ENCODE results near the gene TAF7L. TPM values are rescaled to one million over a fixed set of nuclear protein-coding genes. Genes with fewer than 3 reads are reported as not detected.

TAF7L gene
- total and polyA plus RNA-seq, 2 donors from 2014 or later: 0.30 TPM; not detected in 1

DNA sequence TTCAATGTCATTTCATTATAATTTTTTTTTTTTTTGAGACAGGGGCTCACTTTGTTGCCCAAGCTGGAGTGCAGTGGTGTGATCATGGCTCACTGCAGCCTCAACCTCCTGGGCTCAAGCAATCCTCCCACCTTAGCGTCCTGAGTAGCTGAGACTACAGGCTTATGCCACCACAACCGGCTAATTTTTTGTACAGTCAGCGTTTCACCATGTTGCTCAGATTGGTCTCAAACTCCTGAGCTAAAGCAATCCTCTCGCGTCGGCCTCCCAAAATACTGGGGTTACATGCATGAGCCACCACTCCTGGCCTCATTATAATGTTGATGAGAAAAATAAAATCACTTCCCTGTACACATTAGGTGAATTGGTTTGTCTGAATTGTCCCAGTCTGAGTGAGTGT, 16.9 kb downstream of the TAF7L start:
- intact Hi-C loops (cut with DNase I): no loop called here
- Histone ChIP-seq H3K4me3 (ENCODE audit: low read length in 3 of 3) (no peak overlapping the region), H3K36me3 (ENCODE audit: control insufficient read depth in 2 of 3, insufficient read depth in 3 of 3, low read length in 3 of 3) (no peaks in the 10 kb centered on the region), H3K9me3 (ENCODE audit: control insufficient read depth in 2 of 3, insufficient read depth in 1 of 3, low read length in 3 of 3) (no peaks in the 10 kb centered on the region), H3K27me3 (ENCODE audit: control insufficient read depth, insufficient read depth, low read length) (no peaks in the 10 kb centered on the region), H3K4me1 (ENCODE audit: control insufficient read depth in 2 of 3, insufficient read depth in 2 of 3, low read depth in 1 of 3, low read length in 3 of 3) (no peaks in the 10 kb centered on the region), H3K27ac (ENCODE audit: low read depth in 2 of 2, low read length in 2 of 2) (no peak overlapping the region), H3K9ac (ENCODE audit: low read length in 3 of 3) (no peak overlapping the region)
- no peak for FAIRE-seq
- no peak for DNase-seq
- TF ChIP-seq CTCF (IDR thresholded peaks at IDR 0.05; ENCODE audit: borderline replicate concordance, extremely low read depth, insufficient read depth): no peak

DNA sequence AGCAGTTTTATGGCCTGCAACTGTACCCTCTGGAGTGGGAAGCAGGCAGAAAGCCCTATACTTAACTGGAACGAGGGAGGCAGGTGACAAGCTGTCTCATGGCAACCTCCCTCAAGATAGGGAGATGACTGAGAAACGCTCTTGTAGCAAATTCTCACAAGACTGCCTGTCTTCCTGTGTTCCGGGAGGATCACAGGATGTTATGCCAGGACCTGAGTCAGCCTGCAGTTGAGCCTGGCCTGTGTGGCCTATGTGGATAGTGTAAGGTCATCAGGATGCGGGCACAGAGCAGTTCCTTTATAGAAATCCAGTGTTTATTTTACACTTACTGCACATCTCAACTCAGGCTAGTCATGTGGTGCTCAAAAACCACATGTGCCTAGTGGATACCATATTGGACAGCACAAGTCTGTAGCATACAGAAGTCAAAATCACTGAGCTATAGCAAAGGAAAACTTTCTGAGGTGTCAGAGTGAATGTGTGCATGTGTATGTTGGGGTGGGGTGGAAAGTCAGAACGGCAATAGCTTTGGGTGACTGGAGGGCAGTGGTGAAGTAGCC, 25.2 kb downstream of the TAF7L start:
- intact Hi-C loops (cut with DNase I): no loop called here
- no peak for FAIRE-seq
- H3K27ac ChIP-seq (ENCODE audit: low read depth in 2 of 2, low read length in 2 of 2): no peak overlapping the region
- H3K27me3 ChIP-seq (ENCODE audit: control insufficient read depth, insufficient read depth, low read length): no peaks in the 10 kb centered on the region
- no peak for TF ChIP-seq CTCF (IDR thresholded peaks at IDR 0.05; ENCODE audit: borderline replicate concordance, extremely low read depth, insufficient read depth)
- H3K9ac ChIP-seq (ENCODE audit: low read length in 3 of 3): no peak overlapping the region
- no peaks in the 10 kb centered on the region for H3K4me1 ChIP-seq (ENCODE audit: control insufficient read depth in 2 of 3, insufficient read depth in 2 of 3, low read depth in 1 of 3, low read length in 3 of 3)
- H3K4me3 ChIP-seq (ENCODE audit: low read length in 3 of 3): no peak overlapping the region
- H3K36me3 ChIP-seq (ENCODE audit: control insufficient read depth in 2 of 3, insufficient read depth in 3 of 3, low read length in 3 of 3): no peaks in the 10 kb centered on the region
- no peaks in the 10 kb centered on the region for H3K9me3 ChIP-seq (ENCODE audit: control insufficient read depth in 2 of 3, insufficient read depth in 1 of 3, low read length in 3 of 3)
- DNase-seq: no peak

DNA sequence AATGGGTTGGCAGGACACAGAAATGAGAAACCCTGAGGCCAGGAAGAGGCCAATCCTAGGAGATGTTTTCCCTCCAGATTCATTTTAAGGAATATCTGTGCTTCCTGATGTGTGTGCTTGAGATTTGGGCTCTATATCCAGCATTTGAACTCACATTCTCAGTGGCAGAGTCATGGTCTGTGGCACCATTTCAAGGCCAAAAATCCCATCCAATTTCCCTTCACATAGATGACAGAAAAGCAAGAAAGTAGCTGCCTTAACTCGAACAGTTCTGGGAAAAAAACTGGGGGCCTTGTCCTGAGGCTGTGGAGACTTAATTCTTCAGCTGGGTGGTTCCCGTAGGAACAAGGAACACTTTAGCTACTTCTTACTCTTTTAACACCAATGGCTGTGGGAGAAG, 27.4 kb downstream of the TAF7L start:
- no peak overlapping the region for H3K27ac ChIP-seq (ENCODE audit: low read depth in 2 of 2, low read length in 2 of 2)
- H3K27me3 ChIP-seq (ENCODE audit: control insufficient read depth, insufficient read depth, low read length): no peaks in the 10 kb centered on the region
- no peaks in the 10 kb centered on the region for H3K4me1 ChIP-seq (ENCODE audit: control insufficient read depth in 2 of 3, insufficient read depth in 2 of 3, low read depth in 1 of 3, low read length in 3 of 3)
- H3K4me3 ChIP-seq (ENCODE audit: low read length in 3 of 3): no peak overlapping the region
- no peak overlapping the region for H3K9ac ChIP-seq (ENCODE audit: low read length in 3 of 3)
- no peaks in the 10 kb centered on the region for H3K9me3 ChIP-seq (ENCODE audit: control insufficient read depth in 2 of 3, insufficient read depth in 1 of 3, low read length in 3 of 3)
- no peak for FAIRE-seq
- H3K36me3 ChIP-seq (ENCODE audit: control insufficient read depth in 2 of 3, insufficient read depth in 3 of 3, low read length in 3 of 3): no peaks in the 10 kb centered on the region
- no peak for TF ChIP-seq CTCF (IDR thresholded peaks at IDR 0.05; ENCODE audit: borderline replicate concordance, extremely low read depth, insufficient read depth)
- intact Hi-C loops (cut with DNase I): no loop called here
- no peak for DNase-seq

DNA sequence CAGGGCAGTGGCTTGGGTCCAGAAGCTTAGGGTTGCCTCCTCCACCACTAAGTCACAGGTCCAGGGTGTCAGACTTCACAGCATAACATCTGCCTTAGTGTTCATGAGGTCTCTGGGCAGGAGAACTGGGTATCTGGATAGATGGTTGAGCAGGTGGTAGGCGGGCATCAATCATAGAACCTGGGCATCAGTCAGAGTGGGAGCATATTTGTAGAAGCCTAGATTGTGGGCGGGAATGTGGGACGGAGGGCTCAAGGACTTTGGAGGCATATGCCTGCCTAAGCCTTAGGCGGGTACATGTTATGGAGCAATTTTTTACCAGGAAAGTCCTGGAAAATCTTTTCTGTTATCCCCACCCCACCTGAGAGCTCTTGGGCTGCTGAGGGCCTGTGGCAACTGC, 28.5 kb downstream of the TAF7L start:
- Histone ChIP-seq H3K9ac (ENCODE audit: low read length in 3 of 3) (no peak overlapping the region), H3K27me3 (ENCODE audit: control insufficient read depth, insufficient read depth, low read length) (no peaks in the 10 kb centered on the region), H3K4me1 (ENCODE audit: control insufficient read depth in 2 of 3, insufficient read depth in 2 of 3, low read depth in 1 of 3, low read length in 3 of 3) (no peaks in the 10 kb centered on the region), H3K36me3 (ENCODE audit: control insufficient read depth in 2 of 3, insufficient read depth in 3 of 3, low read length in 3 of 3) (no peaks in the 10 kb centered on the region), H3K27ac (ENCODE audit: low read depth in 2 of 2, low read length in 2 of 2) (no peak overlapping the region), H3K9me3 (ENCODE audit: control insufficient read depth in 2 of 3, insufficient read depth in 1 of 3, low read length in 3 of 3) (no peaks in the 10 kb centered on the region), H3K4me3 (ENCODE audit: low read length in 3 of 3) (no peak overlapping the region)
- intact Hi-C loops (cut with DNase I): no loop called here
- FAIRE-seq (no peak), DNase-seq (no peak)
- TF ChIP-seq CTCF (IDR thresholded peaks at IDR 0.05; ENCODE audit: borderline replicate concordance, extremely low read depth, insufficient read depth): no peak

Data from kidney (tissue), 14 donors.